Measurements from ENCODE around the gene PACS1.

- TF ChIP-seq POLR2AphosphoS5 (IDR thresholded peaks at IDR 0.05; ENCODE audit: low read depth, low read length) (no peak), REST (IDR thresholded peaks at IDR 0.05; ENCODE audit: insufficient read depth in 1 of 2, low read depth in 2 of 2, low read length in 2 of 2) (no peak), TAF1 (IDR thresholded peaks at IDR 0.05; ENCODE audit: borderline replicate concordance, insufficient read depth, low read length) (no peak), SIN3A (IDR thresholded peaks at IDR 0.05; ENCODE audit: borderline replicate concordance, insufficient read depth, low read length) (no peak)
Observed at GRCh38 chr11:66248903-66249302, 178.8 kb downstream of the PACS1 start.

Measured in PFSK-1 (cell line).